Choroid plexus epithelial cell (primary cell): Measurements from ENCODE around the gene ANTXR1.

ENCODE experiments used
- DNase-seq: peaks from one replicate; pipeline ENCODE4 v3.0.0-alpha.2; 2010; ENCODE audit warnings: low read depth
- H3K4me3 ChIP-seq: 2 replicates; pipeline ENCODE4 v1.5.1; 2011; ENCODE audit warnings: low read depth, mild to moderate bottlenecking, control low read depth, low read length, moderate library complexity
- CTCF ChIP-seq: conservative IDR thresholded peaks from 2 replicates; pipeline ENCODE4 v1.5.1; 2011; ENCODE audit warnings: low read depth, mild to moderate bottlenecking, control low read depth, inconsistent platforms, low read length, moderate library complexity

ANTXR1 gene

GRCh38 chr2:69214898-69215297 is 201.9 kb downstream of the ANTXR1 start:
- peak; percentile 60 for DNase-seq
- no peak for TF ChIP-seq CTCF
- H3K4me3 ChIP-seq: no peak overlapping the region

GRCh38 chr2:69216535-69217332 is 203.8 kb downstream of the ANTXR1 start:
- TF ChIP-seq CTCF: no peak
- peak; percentile 95 for DNase-seq

GRCh38 chr2:69217333-69218080 is 204.5 kb downstream of the ANTXR1 start:
- TF ChIP-seq CTCF: no peak
- no peak overlapping the region for H3K4me3 ChIP-seq
- DNase-seq: peak; percentile 74

More at GRCh38 chr2:69216535-69217332, 203.8 kb downstream of the ANTXR1 start:
- no peak overlapping the region for H3K4me3 ChIP-seq

GRCh38 chr2:69221512-69221911 is 208.5 kb downstream of the ANTXR1 start:
- no peak for DNase-seq
- no peak for TF ChIP-seq CTCF
- H3K4me3 ChIP-seq: no peak overlapping the region

- peak; percentile 82 for DNase-seq
Observed at GRCh38 chr2:69221960-69222751, 209.2 kb downstream of the ANTXR1 start.

More at GRCh38 chr2:69221960-69222751, 209.2 kb downstream of the ANTXR1 start:
- no peak overlapping the region for H3K4me3 ChIP-seq
- no peak for TF ChIP-seq CTCF
